Heart left ventricle (tissue), 13 donors: ENCODE results near the gene KRTAP5-8.

Source experiments
- POLR2A ChIP-seq, 2 donors: fragments of 450-650 bp; IDR thresholded peaks; one replicate each; pipeline ENCODE4 v1.6.1; 2017; ENCODE audit warnings: antibody characterized with exemption in 2 of 2, mild to moderate bottlenecking in 2 of 2, moderate library complexity in 2 of 2
- TF ChIP-seq, protein P1 (sequence below), 12 donors: fragments of 200-600 bp; sonication (generic) in 4 of 12; IDR thresholded peaks; one replicate each; pipeline versions ENCODE4 v1.5.0 to v1.8.0; 2018 to 2022; ENCODE audit warnings: antibody characterized with exemption in 12 of 12, mild to moderate bottlenecking in 5 of 12
- donor health status: ischemic (EF 13 %, LVEDD 7.1; RV severe dilation, severe dysfunction).
- donor health status: DM: no; HTN: yes; CAD: no.
- donor health status: DM: no; HTN: no; CAD: no.
- donor health status: ischemic (EF 25% LVEDD 6.9; RV normal size, moderate dysfunction).
- donor health status: ischemic (EF 25% LVEDD 5.7; RV mildly dilated, moderate dysfunction).
- donor health status: ischemic (EF 35%, LVEDD 5.7; RV mildly dilated, moderate dysfunction).
- donor health status: nonischemic (EF 11% LVEDD 7.7; RV severe dilation, severe dysfunction).
- donor health status: DM: yes; HTN: yes; CAD: no.
- donor health status: PGD.
- donor health status: ischemic (EF 29% LVEDD 5.4; RV normal size, mild dysfunction).
- donor health status: nonischemic (EF 23%, LVEDD 6.1; RV moderate dilation, normal function).

DNA sequence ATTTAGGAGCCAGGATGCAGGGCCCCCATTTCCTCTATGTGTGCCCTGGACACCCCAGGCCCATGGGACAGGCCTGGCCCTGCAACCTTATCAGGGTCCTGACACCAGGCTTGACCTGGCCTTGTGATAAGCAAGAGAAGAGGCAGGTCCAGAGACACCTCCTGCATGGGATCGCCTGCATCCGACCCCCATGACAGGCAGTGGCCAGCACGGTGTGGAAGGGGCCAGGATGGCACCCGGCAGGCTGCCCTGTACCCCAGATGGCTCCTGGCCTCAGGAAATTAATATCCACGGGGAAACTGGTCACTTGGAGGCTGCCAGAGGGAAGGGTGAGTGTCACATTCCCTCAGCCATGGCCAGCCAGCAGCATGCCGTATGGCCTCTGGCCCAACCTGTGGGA is 17.2 kb downstream of the KRTAP5-8 start:
- TF ChIP-seq, protein P1, sequence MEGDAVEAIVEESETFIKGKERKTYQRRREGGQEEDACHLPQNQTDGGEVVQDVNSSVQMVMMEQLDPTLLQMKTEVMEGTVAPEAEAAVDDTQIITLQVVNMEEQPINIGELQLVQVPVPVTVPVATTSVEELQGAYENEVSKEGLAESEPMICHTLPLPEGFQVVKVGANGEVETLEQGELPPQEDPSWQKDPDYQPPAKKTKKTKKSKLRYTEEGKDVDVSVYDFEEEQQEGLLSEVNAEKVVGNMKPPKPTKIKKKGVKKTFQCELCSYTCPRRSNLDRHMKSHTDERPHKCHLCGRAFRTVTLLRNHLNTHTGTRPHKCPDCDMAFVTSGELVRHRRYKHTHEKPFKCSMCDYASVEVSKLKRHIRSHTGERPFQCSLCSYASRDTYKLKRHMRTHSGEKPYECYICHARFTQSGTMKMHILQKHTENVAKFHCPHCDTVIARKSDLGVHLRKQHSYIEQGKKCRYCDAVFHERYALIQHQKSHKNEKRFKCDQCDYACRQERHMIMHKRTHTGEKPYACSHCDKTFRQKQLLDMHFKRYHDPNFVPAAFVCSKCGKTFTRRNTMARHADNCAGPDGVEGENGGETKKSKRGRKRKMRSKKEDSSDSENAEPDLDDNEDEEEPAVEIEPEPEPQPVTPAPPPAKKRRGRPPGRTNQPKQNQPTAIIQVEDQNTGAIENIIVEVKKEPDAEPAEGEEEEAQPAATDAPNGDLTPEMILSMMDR (IDR thresholded peaks at IDR 0.05), result no peak
- no peak for TF ChIP-seq POLR2A (IDR thresholded peaks at IDR 0.05)
